ENCODE data around the gene ZSWIM2. TPM values are rescaled to one million over a fixed set of nuclear protein-coding genes. Genes with fewer than 3 reads are reported as not detected.
"Not testable (repeated sequence)": the region's sequence is repeated elsewhere in the genome, so short reads cannot be mapped to it uniquely, and the experiment has no call there.

The ZSWIM2 gene
- total RNA-seq, 2 experiments from 2014 or later = not detected

DNA sequence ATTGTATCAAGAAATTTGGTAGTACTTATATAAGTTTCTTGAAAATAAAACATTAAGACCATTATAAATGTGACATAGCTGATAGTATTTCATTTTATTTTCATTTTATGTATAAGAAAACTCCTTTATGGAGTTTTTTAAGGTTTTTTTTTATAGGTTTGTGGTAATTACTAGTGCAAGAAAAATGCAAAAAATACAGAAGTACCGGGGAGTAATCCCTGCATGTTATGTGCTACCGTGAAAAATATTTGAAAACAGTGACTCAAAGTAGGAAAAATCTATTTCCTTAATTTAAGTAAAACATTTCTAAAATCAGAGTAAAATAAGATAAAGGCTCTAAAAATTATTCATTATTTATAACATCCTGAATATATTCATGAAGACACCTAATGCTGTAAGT lies 21.6 kb downstream of the ZSWIM2 start:
- H3K4me1 Mint-ChIP-seq (ENCODE audit: low read depth) = no peaks in the 10 kb centered on the region
- CTCF ChIA-PET = interaction anchor here (0.7 kb wide), 1 partner anchor 231 kb away, joined by 3 read pairs; no protein-coding TSS in a partner anchor

DNA sequence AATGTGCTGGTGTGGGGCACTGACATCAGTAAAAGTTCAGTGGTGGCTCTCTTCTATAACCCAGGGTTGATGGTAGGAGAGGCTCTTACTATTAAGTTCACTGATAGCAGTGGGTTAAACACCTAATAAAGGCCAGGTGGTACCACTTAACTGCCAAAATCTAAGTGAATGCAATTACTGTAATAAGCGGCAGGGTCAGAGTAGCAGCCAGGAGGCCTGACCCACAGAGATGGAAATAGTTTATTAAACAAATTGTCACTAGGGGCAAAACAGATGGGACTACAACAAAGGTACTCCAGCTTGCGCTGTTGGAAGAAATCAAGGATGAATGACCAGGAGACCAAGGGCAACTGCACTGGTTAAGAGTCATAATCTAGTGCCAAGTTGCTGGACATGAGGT lies 26.6 kb downstream of the ZSWIM2 start:
- Mint-ChIP-seq H3K9me3 (no peaks in the 10 kb centered on the region), H3K27me3 (no peaks in the 10 kb centered on the region), H3K27ac (no peak overlapping the region), H3K4me3 (no peak overlapping the region), H3K36me3 (ENCODE audit: low read depth) (no peaks in the 10 kb centered on the region), H3K4me1 (ENCODE audit: low read depth) (no peaks in the 10 kb centered on the region)
- intact Hi-C loops (cut with micrococcal nuclease) = no loop called here
- CTCF ChIA-PET = no interaction called here
- POLR2A ChIA-PET = no interaction called here
- DNase-seq = no peak
- no peak for ATAC-seq
- no peak for TF ChIP-seq CTCF (IDR thresholded peaks at IDR 0.05)

More for the DNA sequence above, 21.6 kb downstream of the ZSWIM2 start:
- H3K27ac Mint-ChIP-seq = no peak overlapping the region
- TF ChIP-seq CTCF (IDR thresholded peaks at IDR 0.05) = no peak
- intact Hi-C loops (cut with micrococcal nuclease) = no loop called here
- H3K9me3 Mint-ChIP-seq = no peaks in the 10 kb centered on the region
- POLR2A ChIA-PET = no interaction called here
- H3K4me3 Mint-ChIP-seq = no peak overlapping the region
- DNase-seq = no peak
- no peak for ATAC-seq
- no peaks in the 10 kb centered on the region for H3K27me3 Mint-ChIP-seq
- no peaks in the 10 kb centered on the region for H3K36me3 Mint-ChIP-seq (ENCODE audit: low read depth)

- H3K4me3 Mint-ChIP-seq = no peak overlapping the region
- no peak for TF ChIP-seq CTCF (IDR thresholded peaks at IDR 0.05)
- no peaks in the 10 kb centered on the region for H3K4me1 Mint-ChIP-seq (ENCODE audit: low read depth)
- intact Hi-C loops (cut with micrococcal nuclease) = no loop called here
- DNase-seq (no peak), ATAC-seq (no peak)
- peaks cover 2% of the 10 kb centered on the region for H3K9me3 Mint-ChIP-seq
- H3K36me3 Mint-ChIP-seq (ENCODE audit: low read depth) = no peaks in the 10 kb centered on the region
- no peaks in the 10 kb centered on the region for H3K27me3 Mint-ChIP-seq
- CTCF ChIA-PET = no interaction called here
- no peak overlapping the region for H3K27ac Mint-ChIP-seq
- POLR2A ChIA-PET = interaction anchor here (0.5 kb wide), 1 partner anchor 17 kb away, joined by 3 read pairs; no protein-coding TSS in a partner anchor
Measured at GRCh38 chr2:186820303-186820702, 28.7 kb downstream of the ZSWIM2 start.

- intact Hi-C loops (cut with micrococcal nuclease); ATAC-seq; H3K27me3 Mint-ChIP-seq; CTCF ChIA-PET; H3K27ac Mint-ChIP-seq; POLR2A ChIA-PET; H3K4me3 Mint-ChIP-seq; H3K36me3 Mint-ChIP-seq (ENCODE audit: low read depth); H3K9me3 Mint-ChIP-seq; H3K4me1 Mint-ChIP-seq (ENCODE audit: low read depth); DNase-seq: not testable (repeated sequence)
Measured at GRCh38 chr2:186811760-186812159, 37.2 kb downstream of the ZSWIM2 start.

- no peak for DNase-seq
- intact Hi-C loops (cut with micrococcal nuclease) = no loop called here
- no peak for TF ChIP-seq CTCF (IDR thresholded peaks at IDR 0.05)
- ChIA-PET CTCF (no interaction called here), POLR2A (no interaction called here)
- no peak overlapping the region for H3K4me3 Mint-ChIP-seq
- no peaks in the 10 kb centered on the region for H3K4me1 Mint-ChIP-seq (ENCODE audit: low read depth)
- peaks cover 5% of the 10 kb centered on the region for H3K9me3 Mint-ChIP-seq
- no peak overlapping the region for H3K27ac Mint-ChIP-seq
- no peak for ATAC-seq
- H3K27me3 Mint-ChIP-seq = no peaks in the 10 kb centered on the region
- H3K36me3 Mint-ChIP-seq (ENCODE audit: low read depth) = no peaks in the 10 kb centered on the region
Measured at GRCh38 chr2:186806591-186806990, 42.4 kb downstream of the ZSWIM2 start.

DNA sequence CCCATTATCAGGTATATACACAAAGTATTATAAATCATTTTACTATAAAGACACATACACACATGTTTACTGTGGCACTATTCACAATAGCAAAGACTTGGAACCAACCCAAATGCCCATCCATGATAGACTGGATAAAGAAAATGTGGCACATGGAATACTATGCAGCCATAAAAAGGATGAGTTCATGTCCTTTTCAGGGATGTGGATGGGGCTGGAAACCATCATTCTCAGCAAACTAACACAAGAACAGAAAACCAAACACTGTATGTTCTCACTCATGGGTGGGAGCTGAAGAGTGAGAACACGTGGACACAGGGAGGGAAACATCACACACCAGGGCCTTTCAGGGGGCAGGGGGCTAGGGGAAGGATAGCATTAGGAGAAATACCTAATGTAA lies 50.4 kb downstream of the ZSWIM2 start:
- H3K27me3 Mint-ChIP-seq; intact Hi-C loops (cut with micrococcal nuclease); DNase-seq; H3K36me3 Mint-ChIP-seq (ENCODE audit: low read depth); H3K27ac Mint-ChIP-seq; H3K9me3 Mint-ChIP-seq; H3K4me1 Mint-ChIP-seq (ENCODE audit: low read depth); ATAC-seq; H3K4me3 Mint-ChIP-seq; CTCF ChIA-PET: not testable (repeated sequence)
- POLR2A ChIA-PET = interaction anchor here (0.7 kb wide), 1 partner anchor 267 kb away, joined by 3 read pairs; no protein-coding TSS in a partner anchor

Measured in activated CD8-positive, alpha-beta T cell treated with anti-CD3 and anti-CD28 coated beads for 36 hours (primary cell).